Natural killer cell (primary cell): Measurements from ENCODE around the gene CEL. TPM values are rescaled to one million over a fixed set of nuclear protein-coding genes. Genes with fewer than 3 reads are reported as not detected.

Source experiments
- ATAC-seq, 3 donors: fragments of 150-1000 bp in 2 of 3; fragments of 200-7000 bp in 1 of 3; cut with Tn5 transposase; 1 replicate in 1 of 3; 2 replicates in 2 of 3; pipeline ENCODE4 v1.10.0; 2021; ENCODE audit warnings: mild to moderate bottlenecking in 2 of 3, moderate library complexity in 2 of 3
- DNase-seq, 2 donors: peaks; one replicate each; pipeline versions ENCODE4 v3.0.0 to v3.0.0-alpha.2; 2013 to 2021; ENCODE audit warnings: mixed read lengths in 1 of 2
- H3K27ac ChIP-seq: one replicate; pipeline ENCODE4 v1.5.1; 2013; ENCODE audit warnings: mild to moderate bottlenecking, low read length
- H3K27me3 ChIP-seq: one replicate; pipeline ENCODE4 v1.6.1; 2013; ENCODE audit warnings: low read length; ENCODE audit not compliant: control insufficient read depth, insufficient read depth
- H3K36me3 ChIP-seq: one replicate; pipeline ENCODE4 v1.6.1; 2013; ENCODE audit warnings: low read length; ENCODE audit not compliant: control insufficient read depth, insufficient read depth
- H3K4me1 ChIP-seq: one replicate; pipeline ENCODE4 v1.6.1; 2013; ENCODE audit warnings: low read length; ENCODE audit not compliant: control insufficient read depth, insufficient read depth
- H3K4me3 ChIP-seq: one replicate; pipeline ENCODE4 v1.5.1; 2013; ENCODE audit warnings: low read length
- H3K9me3 ChIP-seq: one replicate; pipeline ENCODE4 v1.6.1; 2013; ENCODE audit warnings: low read length; ENCODE audit not compliant: control insufficient read depth, insufficient read depth
- H3K27ac Mint-ChIP-seq, 2 donors: one replicate each; pipeline ENCODE4 v1.8.0; 2022; ENCODE audit warnings: mild to moderate bottlenecking in 2 of 2, mixed read lengths in 2 of 2, moderate library complexity in 1 of 2
- H3K27me3 Mint-ChIP-seq, 2 donors: one replicate each; pipeline ENCODE4 v1.8.0; 2022; ENCODE audit warnings: low read depth in 2 of 2, mixed read lengths in 2 of 2
- H3K36me3 Mint-ChIP-seq: one replicate; pipeline ENCODE4 v1.8.0; 2022; ENCODE audit warnings: mixed read lengths
- H3K4me1 Mint-ChIP-seq, 2 donors: one replicate each; pipeline ENCODE4 v1.8.0; 2022; ENCODE audit warnings: mixed read lengths in 2 of 2
- H3K4me3 Mint-ChIP-seq: one replicate; pipeline ENCODE4 v1.8.0; 2022; ENCODE audit warnings: mild to moderate bottlenecking, moderate library complexity, mixed read lengths
- H3K9me3 Mint-ChIP-seq, 2 donors: one replicate each; pipeline ENCODE4 v1.8.0; 2022; ENCODE audit warnings: mixed read lengths in 2 of 2
- WGBS: methylation state at CpG from one replicate; pipeline ENCODE4 v1.1.7; 2013; ENCODE audit warnings: missing lambda C conversion rate; ENCODE audit not compliant: insufficient coverage; 5-methylcytosine and 5-hydroxymethylcytosine counted together
- intact Hi-C: fragments of 100-400 bp; cut with micrococcal nuclease; formaldehyde crosslinking; loops from one replicate; pipeline ENCODE4 v1.14.2; 2022
- total RNA-seq, 4 donors: library from RNA; stranded (reverse); fragments of 120-200 nt in 1 of 4; gene quantifications; one replicate each; pipeline versions ENCODE4 v1.2.3 to v1.2.4, GENCODE V29; 2013 to 2022
- TF ChIP-seq, protein P1 (sequence below): fragments of 200-600 bp; IDR thresholded peaks from one replicate; pipeline ENCODE4 v1.8.0; 2022; ENCODE audit warnings: antibody characterized with exemption

Gene CEL
- total RNA-seq, 3 donors from 2014 or later (not counting 1 experiment from before 2014, with no cell fraction given): 0.18 to 0.68 (median 0.42) TPM

DNA sequence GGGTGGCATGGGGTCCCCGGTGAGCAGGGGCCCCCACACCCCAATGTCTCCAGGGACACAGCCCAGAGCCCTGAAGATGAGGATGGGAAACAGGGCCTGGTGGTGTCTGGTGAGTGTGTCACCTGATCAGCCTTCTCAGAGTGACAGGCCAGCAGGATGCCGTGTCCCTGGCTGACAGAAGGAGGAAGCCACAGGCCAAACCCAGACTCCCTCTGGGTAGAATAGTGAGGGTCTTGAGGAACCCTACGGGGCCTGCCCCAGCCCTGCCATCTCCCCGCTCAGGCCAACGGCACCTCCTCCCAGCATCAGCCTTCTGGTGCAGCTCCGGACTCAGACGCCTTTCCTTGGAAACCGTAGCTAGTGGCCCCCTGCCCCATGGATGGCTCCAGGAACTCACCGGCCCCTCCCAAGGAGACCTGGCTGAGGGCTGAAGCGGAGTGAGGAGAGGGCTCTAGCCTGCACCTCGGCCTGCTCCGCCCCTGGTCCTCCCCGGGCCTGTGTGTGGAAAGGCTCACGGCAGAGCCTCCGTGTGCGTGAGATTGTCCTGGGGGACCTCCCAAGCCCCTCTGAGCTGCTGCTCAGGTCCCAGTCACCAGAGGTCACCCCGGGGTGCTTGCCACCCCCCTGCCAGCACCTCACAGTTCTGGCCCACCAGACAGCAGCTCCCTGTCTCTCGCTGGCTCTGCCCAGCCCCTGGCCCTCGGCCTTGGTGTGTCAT is 53.3 kb downstream of the CEL start:
- Mint-ChIP-seq H3K9me3 (no peaks in the 10 kb centered on the region), H3K27me3 (no peaks in the 10 kb centered on the region), H3K4me3 (peak overlapping the region; percentile 80), H3K36me3 (no peaks in the 10 kb centered on the region), H3K4me1 (peaks cover 55 to 64% of the 10 kb centered on the region in 2 donors), H3K27ac (peak overlapping the region; percentile 94 to 97)
- TF ChIP-seq, protein P1, sequence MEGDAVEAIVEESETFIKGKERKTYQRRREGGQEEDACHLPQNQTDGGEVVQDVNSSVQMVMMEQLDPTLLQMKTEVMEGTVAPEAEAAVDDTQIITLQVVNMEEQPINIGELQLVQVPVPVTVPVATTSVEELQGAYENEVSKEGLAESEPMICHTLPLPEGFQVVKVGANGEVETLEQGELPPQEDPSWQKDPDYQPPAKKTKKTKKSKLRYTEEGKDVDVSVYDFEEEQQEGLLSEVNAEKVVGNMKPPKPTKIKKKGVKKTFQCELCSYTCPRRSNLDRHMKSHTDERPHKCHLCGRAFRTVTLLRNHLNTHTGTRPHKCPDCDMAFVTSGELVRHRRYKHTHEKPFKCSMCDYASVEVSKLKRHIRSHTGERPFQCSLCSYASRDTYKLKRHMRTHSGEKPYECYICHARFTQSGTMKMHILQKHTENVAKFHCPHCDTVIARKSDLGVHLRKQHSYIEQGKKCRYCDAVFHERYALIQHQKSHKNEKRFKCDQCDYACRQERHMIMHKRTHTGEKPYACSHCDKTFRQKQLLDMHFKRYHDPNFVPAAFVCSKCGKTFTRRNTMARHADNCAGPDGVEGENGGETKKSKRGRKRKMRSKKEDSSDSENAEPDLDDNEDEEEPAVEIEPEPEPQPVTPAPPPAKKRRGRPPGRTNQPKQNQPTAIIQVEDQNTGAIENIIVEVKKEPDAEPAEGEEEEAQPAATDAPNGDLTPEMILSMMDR: no peak
- peaks cover 82% of the 10 kb centered on the region for H3K4me1 ChIP-seq
- H3K9me3 ChIP-seq: no peaks in the 10 kb centered on the region
- ATAC-seq: no peak
- no peak for DNase-seq
- intact Hi-C loops: no loop called here
- H3K36me3 ChIP-seq: peaks cover 16% of the 10 kb centered on the region
- no peak overlapping the region for H3K4me3 ChIP-seq
- WGBS: 71% methylated on average over 19 of the region's 19 CpGs
- peak overlapping the region; percentile 81 for H3K27ac ChIP-seq
- no peaks in the 10 kb centered on the region for H3K27me3 ChIP-seq

DNA sequence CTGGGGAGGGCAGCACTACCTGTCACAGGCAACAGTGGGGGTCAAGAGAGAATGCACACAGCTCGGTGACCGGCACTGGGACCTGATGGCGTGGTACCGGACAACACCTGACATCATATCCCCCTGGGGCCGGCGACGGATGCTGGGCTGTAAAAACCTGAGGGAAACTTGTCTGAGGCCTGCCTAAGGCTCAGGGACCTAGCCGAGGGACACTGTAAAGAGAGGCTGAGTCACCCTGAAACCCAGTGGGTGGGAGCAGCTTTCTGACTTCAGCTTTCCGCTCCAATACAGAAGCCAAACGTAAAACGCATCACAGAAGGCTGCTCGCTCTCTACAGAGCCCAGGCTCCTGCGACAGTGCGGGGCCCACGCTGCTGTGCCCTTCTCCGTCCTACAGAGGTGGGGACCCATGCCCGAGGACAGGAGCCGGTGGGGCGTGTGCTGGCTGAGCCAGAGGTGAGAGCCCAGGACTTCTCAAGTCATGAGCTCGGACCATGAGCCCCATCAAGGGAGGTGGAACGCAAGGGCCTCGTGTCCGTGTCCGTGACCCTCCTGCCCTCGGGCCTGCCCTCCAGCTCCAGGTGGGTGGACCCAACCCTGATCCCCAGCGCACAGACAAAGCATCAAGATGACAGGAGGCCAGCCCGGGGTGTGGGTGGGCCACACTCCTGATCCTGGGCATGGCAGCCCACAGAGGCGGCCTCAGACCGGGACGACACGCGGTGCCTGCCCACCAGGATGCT is 54.0 kb downstream of the CEL start:
- Histone ChIP-seq H3K4me1 (peaks cover 88% of the 10 kb centered on the region), H3K36me3 (peaks cover 10% of the 10 kb centered on the region), H3K4me3 (no peak overlapping the region), H3K27me3 (no peaks in the 10 kb centered on the region), H3K9me3 (no peaks in the 10 kb centered on the region), H3K27ac (no peak overlapping the region)
- H3K27ac Mint-ChIP-seq: peak overlapping the region; percentile 94 to 97
- peak overlapping the region; percentile 37 for H3K4me3 Mint-ChIP-seq
- H3K9me3 Mint-ChIP-seq: no peaks in the 10 kb centered on the region
- H3K4me1 Mint-ChIP-seq: peaks cover 52 to 62% of the 10 kb centered on the region in 2 donors
- H3K27me3 Mint-ChIP-seq: no peaks in the 10 kb centered on the region
- no peak for ATAC-seq
- peak in 1 of 2 donors; percentile 64 for DNase-seq
- intact Hi-C loops: no loop called here
- WGBS: 79% methylated on average over 32 of the region's 32 CpGs
- no peaks in the 10 kb centered on the region for H3K36me3 Mint-ChIP-seq
- TF ChIP-seq, protein P1: no peak

DNA sequence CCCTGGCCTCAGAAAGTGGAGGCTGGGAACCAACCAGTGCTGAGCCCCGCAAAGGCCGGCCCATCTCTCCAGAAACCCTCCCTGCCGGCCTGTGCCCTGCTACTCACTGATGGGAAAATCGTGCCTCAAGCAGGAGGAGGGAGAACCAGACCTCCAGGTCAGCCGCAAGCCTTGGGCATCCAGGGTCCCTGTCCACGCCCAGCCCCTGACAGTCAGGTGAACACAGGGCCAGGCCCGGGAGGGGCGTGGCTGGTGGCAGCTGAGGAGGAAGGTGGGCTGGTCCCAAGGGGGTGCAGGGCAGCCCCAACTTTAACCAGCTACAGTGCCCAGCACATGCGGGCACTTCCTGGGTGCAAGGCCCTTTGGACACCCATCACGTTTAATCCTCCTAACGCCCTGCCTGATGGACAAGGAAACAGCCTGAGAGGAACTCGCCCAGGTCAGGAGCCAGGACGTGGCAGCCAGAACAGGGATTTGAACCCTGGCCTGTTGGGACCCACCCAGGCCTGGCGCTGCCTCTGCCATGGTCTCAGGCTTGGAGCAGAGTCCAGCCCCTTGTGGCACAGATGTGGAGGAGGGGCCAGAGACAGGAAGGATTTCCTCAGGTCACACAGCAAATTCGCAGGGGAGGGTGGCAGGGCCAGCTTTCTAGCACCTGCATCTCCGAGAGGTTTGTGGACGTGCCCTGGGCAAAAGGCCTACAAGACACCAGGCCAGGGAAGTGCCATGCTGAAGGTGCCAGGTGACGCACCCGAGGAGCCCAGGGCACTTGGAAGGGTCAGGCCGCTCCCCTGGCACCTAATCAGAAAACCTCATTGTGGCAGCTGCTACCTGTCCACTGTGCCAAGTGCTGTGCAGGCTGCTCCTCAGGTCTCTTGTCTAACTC is 54.8 kb downstream of the CEL start:
- peaks cover 6% of the 10 kb centered on the region for H3K36me3 ChIP-seq
- Mint-ChIP-seq H3K27ac (peak overlapping the region; percentile 94 to 97), H3K4me3 (no peak overlapping the region), H3K9me3 (no peaks in the 10 kb centered on the region), H3K27me3 (no peaks in the 10 kb centered on the region), H3K36me3 (no peaks in the 10 kb centered on the region), H3K4me1 (peaks cover 54 to 63% of the 10 kb centered on the region in 2 donors)
- WGBS: 87% methylated on average over 20 of the region's 20 CpGs
- no peak for DNase-seq
- no peak overlapping the region for H3K27ac ChIP-seq
- no peak overlapping the region for H3K4me3 ChIP-seq
- H3K27me3 ChIP-seq: no peaks in the 10 kb centered on the region
- peaks cover 93% of the 10 kb centered on the region for H3K4me1 ChIP-seq
- intact Hi-C loops: no loop called here
- TF ChIP-seq, protein P1: no peak
- ATAC-seq: no peak
- H3K9me3 ChIP-seq: no peaks in the 10 kb centered on the region
